Thyroid gland (tissue), 4 donors: Measurements from ENCODE around the gene ALDH1L1.

Source experiments
- POLR2A ChIP-seq, 2 donors: fragments of 450-650 bp; IDR thresholded peaks; one replicate each; pipeline ENCODE4 v1.6.1; 2017; ENCODE audit warnings: antibody characterized with exemption in 2 of 2, mild to moderate bottlenecking in 2 of 2, moderate library complexity in 1 of 2
- TF ChIP-seq, protein P1 (sequence below), 6 experiments: fragments of 200-600 bp in 3 of 6; fragments of 450-650 bp in 3 of 6; sonication (generic) in 3 of 6; IDR thresholded peaks; one replicate each; pipeline ENCODE4 v1.5.1; 2016 to 2019; ENCODE audit warnings: antibody characterized with exemption in 6 of 6, mild to moderate bottlenecking in 2 of 6, inconsistent platforms in 1 of 6, moderate library complexity in 1 of 6

DNA sequence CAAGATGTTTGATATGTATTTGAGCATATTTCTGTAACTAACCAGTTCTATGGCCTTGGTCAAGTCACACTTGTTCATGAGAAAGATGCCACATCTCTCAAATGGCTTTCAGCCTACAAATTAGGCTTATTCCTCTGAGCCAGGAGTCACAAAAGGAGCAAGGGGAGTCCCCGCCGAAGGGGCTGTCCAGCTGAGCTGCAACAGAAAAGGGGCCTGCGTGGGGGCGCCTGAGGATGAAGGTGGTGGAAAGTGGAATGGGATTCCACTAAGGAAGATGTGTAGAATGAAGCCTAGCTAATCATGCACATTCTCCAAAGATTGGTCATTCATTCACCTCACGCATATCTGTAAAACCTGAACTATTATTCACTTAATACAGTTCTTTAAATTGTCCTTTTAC is 19.1 kb downstream of the ALDH1L1 start:
- no peak for TF ChIP-seq POLR2A (IDR thresholded peaks at IDR 0.05)
- TF ChIP-seq, protein P1, sequence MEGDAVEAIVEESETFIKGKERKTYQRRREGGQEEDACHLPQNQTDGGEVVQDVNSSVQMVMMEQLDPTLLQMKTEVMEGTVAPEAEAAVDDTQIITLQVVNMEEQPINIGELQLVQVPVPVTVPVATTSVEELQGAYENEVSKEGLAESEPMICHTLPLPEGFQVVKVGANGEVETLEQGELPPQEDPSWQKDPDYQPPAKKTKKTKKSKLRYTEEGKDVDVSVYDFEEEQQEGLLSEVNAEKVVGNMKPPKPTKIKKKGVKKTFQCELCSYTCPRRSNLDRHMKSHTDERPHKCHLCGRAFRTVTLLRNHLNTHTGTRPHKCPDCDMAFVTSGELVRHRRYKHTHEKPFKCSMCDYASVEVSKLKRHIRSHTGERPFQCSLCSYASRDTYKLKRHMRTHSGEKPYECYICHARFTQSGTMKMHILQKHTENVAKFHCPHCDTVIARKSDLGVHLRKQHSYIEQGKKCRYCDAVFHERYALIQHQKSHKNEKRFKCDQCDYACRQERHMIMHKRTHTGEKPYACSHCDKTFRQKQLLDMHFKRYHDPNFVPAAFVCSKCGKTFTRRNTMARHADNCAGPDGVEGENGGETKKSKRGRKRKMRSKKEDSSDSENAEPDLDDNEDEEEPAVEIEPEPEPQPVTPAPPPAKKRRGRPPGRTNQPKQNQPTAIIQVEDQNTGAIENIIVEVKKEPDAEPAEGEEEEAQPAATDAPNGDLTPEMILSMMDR (IDR thresholded peaks at IDR 0.05), result no peak
